IMR-90 (cell line): ENCODE data around the gene NR4A1.
A peak's percentile ranks its signal among the peaks of the same experiment; 100 is the strongest.

Source experiments
- RAD21 ChIP-seq: IDR thresholded peaks from 2 replicates; pipeline ENCODE4 v1.6.1; 2012; ENCODE audit warnings: low read length, improper control_type of control experiment
- RCOR1 ChIP-seq: IDR thresholded peaks from 2 replicates; pipeline ENCODE4 v1.6.1; 2012; ENCODE audit warnings: mild to moderate bottlenecking, low read length, improper control_type of control experiment; ENCODE audit not compliant: insufficient replicate concordance
- USF2 ChIP-seq: fragments of 150-350 bp; IDR thresholded peaks from 2 replicates; pipeline ENCODE4 v1.6.1; 2017; ENCODE audit warnings: mild to moderate bottlenecking, antibody characterized with exemption, low read length, low read depth
- TF ChIP-seq, protein P1 (sequence below): conservative IDR thresholded peaks from 2 replicates; pipeline ENCODE4 v1.5.1; 2012; ENCODE audit warnings: mild to moderate bottlenecking, low read depth, low read length, improper control_type of control experiment

DNA sequence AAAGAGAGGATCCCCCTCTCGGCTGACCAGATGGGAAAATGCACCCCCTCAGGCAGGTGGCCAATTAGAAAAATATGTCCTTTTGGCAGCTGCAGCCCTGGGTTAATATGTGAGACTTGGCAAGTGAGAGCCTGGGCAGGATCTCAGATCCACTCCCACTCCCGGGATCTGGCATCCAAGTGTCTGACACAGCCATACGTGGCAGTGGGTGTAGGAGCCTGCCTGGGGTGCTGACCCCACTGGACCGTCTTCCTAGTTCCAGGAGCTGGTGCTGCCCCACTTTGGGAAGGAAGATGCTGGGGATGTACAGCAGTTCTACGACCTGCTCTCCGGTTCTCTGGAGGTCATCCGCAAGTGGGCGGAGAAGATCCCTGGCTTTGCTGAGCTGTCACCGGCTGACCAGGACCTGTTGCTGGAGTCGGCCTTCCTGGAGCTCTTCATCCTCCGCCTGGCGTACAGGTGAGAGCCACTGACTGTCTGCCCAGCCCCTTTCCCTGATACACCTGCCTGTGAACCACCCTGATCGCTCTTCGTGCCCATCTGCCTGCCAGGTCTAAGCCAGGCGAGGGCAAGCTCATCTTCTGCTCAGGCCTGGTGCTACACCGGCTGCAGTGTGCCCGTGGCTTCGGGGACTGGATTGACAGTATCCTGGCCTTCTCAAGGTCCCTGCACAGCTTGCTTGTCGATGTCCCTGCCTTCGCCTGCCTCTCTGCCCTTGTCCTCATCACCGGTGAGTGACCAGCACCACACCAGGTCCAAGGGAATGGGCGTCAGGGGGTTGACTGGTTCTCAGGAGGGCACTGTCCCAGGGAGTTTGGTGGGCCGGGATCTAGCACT, 5.8 kb downstream of the NR4A1 start:
- TF ChIP-seq, protein P1, sequence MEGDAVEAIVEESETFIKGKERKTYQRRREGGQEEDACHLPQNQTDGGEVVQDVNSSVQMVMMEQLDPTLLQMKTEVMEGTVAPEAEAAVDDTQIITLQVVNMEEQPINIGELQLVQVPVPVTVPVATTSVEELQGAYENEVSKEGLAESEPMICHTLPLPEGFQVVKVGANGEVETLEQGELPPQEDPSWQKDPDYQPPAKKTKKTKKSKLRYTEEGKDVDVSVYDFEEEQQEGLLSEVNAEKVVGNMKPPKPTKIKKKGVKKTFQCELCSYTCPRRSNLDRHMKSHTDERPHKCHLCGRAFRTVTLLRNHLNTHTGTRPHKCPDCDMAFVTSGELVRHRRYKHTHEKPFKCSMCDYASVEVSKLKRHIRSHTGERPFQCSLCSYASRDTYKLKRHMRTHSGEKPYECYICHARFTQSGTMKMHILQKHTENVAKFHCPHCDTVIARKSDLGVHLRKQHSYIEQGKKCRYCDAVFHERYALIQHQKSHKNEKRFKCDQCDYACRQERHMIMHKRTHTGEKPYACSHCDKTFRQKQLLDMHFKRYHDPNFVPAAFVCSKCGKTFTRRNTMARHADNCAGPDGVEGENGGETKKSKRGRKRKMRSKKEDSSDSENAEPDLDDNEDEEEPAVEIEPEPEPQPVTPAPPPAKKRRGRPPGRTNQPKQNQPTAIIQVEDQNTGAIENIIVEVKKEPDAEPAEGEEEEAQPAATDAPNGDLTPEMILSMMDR, result no peak
- TF ChIP-seq USF2, result peak; percentile 23
- no peak for TF ChIP-seq RAD21
- TF ChIP-seq RCOR1, result no peak
